Astrocyte of the spinal cord (primary cell): Measurements from ENCODE around the gene NDUFAF2.

Source experiments
- DNase-seq: peaks from one replicate; pipeline ENCODE4 v3.0.0; 2011; ENCODE audit warnings: low read depth, low spot score
- H3K4me3 ChIP-seq: 2 replicates; pipeline ENCODE4 v1.5.1; 2011; ENCODE audit warnings: low read depth, mild to moderate bottlenecking, low read length, moderate library complexity
- in situ Hi-C: cut with HindIII; loops from 2 replicates; pipeline ENCODE4 v1.10.0; 2017; ENCODE audit warnings: low sequenced_read_pairs
- TF ChIP-seq, protein P1 (sequence below): IDR thresholded peaks from 2 replicates; pipeline ENCODE4 v1.5.1; 2012; ENCODE audit warnings: low read depth, mild to moderate bottlenecking, low read length, inconsistent platforms

Gene NDUFAF2

DNA sequence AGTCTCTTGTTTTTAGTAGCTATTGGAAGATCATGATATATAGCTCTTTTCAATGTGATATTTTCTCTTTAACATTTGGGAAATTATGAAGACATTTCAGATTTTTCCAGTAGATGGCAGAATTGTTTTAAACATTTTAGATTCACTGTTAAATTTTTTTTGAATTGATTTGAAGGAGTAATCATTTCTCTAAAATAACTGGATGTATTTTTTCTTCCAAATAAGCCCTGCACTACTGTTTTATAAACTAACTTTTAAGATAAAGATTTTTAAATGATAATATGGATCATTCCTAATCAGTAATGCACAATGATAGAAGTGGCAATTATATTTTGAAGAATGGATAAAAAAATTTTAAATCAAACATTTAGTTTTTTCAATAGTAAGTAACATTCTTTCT is 14.2 kb downstream of the NDUFAF2 start:
- TF ChIP-seq, protein P1, sequence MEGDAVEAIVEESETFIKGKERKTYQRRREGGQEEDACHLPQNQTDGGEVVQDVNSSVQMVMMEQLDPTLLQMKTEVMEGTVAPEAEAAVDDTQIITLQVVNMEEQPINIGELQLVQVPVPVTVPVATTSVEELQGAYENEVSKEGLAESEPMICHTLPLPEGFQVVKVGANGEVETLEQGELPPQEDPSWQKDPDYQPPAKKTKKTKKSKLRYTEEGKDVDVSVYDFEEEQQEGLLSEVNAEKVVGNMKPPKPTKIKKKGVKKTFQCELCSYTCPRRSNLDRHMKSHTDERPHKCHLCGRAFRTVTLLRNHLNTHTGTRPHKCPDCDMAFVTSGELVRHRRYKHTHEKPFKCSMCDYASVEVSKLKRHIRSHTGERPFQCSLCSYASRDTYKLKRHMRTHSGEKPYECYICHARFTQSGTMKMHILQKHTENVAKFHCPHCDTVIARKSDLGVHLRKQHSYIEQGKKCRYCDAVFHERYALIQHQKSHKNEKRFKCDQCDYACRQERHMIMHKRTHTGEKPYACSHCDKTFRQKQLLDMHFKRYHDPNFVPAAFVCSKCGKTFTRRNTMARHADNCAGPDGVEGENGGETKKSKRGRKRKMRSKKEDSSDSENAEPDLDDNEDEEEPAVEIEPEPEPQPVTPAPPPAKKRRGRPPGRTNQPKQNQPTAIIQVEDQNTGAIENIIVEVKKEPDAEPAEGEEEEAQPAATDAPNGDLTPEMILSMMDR = peak; percentile 11
- in situ Hi-C loops = no loop called here
- H3K4me3 ChIP-seq = no peak overlapping the region
- peak; percentile 49 for DNase-seq

DNA sequence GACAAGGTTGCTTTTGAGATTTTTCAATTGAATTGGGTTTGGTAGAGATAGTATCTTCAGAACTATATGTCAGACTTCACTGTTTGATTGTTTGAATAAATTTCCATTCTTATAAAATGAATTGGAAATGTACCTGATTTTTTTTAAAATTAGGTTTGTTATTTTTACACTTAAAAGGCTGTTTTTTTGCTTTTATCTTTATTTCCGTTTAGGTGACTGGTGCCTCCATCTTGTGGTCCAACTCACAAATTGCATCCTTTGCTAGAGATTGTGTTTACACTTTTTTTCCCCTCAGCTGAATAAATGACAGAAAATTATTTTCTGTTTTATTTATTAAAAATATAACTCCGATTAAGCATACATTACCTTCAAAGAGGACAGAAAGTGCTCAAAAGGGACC is 15.6 kb downstream of the NDUFAF2 start:
- no peak overlapping the region for H3K4me3 ChIP-seq
- TF ChIP-seq, protein P1 = peak; percentile 69
- peak; percentile 46 for DNase-seq
- in situ Hi-C loops = no loop called here

DNA sequence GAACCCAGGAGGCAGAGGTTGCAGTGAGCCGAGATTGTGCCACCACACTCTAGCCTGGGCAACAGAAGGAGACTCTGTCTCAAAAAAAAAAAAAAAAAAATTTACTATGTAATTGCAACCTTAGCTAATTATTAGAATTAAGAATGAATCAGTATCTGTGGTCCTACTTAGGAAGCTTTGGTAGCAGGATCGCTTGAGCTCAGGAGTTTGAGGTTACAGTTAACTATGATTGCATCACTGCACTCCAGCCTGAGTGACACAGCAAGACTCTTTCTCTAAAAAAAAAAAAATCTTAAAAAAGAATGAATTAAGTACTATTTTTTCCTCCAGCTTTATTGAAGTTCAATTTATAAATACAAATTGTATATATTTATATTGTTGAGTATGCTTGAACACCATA is 16.7 kb downstream of the NDUFAF2 start:
- TF ChIP-seq, protein P1 = no peak
- DNase-seq = peak; percentile 24
- in situ Hi-C loops = no loop called here
- H3K4me3 ChIP-seq = no peak overlapping the region

DNA sequence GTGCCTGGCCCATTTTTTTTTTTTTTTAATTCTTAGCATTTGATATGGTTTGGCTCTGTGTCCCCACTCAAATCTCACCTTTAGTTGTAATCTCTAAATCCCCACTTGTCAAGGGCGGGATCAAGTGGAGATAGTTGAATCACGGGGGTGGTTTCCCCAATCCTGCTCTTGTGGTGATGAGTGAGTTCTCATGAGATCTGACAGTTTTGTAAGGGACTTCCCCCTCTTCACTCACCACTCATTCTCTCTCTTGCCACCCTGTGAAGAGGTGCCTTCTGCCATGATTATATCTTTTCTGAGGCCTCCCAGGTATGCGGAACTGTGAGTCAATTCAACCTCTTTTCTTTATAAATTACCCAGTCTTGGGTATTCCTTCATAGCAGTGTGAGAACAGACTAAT is 27.2 kb downstream of the NDUFAF2 start:
- H3K4me3 ChIP-seq = no peak overlapping the region
- DNase-seq = no peak
- TF ChIP-seq, protein P1 = no peak
- in situ Hi-C loops = no loop called here

DNA sequence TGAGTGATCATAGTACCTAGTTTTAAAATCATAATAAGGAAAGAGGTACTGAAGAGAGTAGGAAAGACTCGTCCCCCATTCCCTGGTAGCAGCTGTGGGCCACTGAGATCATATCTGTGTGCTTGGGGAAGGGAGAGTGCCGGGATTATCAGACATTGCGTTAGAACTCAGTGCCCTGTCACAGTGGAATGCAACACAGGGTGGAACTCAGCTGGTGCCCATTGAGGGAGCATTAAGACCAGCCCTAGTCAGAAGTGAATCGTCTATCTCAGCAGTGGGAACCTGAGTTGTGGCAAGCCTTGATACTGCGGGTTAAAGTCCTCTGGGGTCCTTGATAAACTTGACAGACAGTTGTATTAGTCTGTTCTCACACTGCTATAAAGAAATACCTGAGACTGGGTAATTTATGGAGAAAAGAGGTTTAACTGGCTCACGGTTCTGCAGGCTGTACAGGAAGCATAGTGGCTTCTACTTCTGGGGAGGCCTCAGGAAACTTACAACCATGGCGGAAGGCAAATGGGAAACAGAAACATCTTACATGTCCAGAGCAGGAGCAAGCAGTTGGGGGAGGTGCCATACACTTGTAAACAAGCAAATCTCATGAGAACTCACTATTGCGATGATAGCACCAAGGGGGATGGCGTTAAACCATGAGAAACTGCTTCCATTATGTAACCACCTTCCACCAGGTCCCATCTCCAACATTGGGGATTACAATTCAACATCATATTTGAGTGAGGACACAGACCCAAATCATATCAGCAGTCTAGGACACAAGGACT is 33.1 kb downstream of the NDUFAF2 start:
- TF ChIP-seq, protein P1 = no peak
- H3K4me3 ChIP-seq = no peak overlapping the region
- no peak for DNase-seq
- in situ Hi-C loops = no loop called here

DNA sequence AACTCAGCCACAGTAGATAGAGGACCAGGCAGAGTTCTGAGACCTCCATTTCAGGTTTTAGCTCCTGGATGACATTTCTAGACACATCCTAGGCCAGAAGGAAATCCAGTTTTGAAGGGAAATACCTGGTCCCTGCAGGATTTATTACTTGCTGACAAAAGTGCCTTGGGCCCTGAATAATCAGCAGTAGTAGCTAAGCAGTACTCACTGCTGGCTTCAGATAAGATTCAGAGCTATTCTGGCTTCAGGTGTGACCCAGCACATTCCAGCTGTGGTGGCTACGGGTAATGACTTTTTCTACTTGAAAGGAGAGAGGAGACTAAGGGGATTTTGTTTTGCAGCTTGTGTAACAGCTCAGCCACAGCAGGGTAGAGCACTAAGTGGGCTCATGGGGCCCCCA is 34.0 kb downstream of the NDUFAF2 start:
- DNase-seq = no peak
- TF ChIP-seq, protein P1 = no peak
- no peak overlapping the region for H3K4me3 ChIP-seq
- in situ Hi-C loops = no loop called here
